Activated CD4-positive, alpha-beta T cell treated with anti-CD3 and anti-CD28 coated beads for 48 hours (primary cell): ENCODE measurements around the gene AMPD2.
"Not testable (repeated sequence)": the region's sequence is repeated elsewhere in the genome, so short reads cannot be mapped to it uniquely, and the experiment has no call there.

ENCODE experiments used
- DNase-seq: peaks from one replicate; pipeline ENCODE4 v3.0.0-alpha.2; 2020

The AMPD2 gene

DNA sequence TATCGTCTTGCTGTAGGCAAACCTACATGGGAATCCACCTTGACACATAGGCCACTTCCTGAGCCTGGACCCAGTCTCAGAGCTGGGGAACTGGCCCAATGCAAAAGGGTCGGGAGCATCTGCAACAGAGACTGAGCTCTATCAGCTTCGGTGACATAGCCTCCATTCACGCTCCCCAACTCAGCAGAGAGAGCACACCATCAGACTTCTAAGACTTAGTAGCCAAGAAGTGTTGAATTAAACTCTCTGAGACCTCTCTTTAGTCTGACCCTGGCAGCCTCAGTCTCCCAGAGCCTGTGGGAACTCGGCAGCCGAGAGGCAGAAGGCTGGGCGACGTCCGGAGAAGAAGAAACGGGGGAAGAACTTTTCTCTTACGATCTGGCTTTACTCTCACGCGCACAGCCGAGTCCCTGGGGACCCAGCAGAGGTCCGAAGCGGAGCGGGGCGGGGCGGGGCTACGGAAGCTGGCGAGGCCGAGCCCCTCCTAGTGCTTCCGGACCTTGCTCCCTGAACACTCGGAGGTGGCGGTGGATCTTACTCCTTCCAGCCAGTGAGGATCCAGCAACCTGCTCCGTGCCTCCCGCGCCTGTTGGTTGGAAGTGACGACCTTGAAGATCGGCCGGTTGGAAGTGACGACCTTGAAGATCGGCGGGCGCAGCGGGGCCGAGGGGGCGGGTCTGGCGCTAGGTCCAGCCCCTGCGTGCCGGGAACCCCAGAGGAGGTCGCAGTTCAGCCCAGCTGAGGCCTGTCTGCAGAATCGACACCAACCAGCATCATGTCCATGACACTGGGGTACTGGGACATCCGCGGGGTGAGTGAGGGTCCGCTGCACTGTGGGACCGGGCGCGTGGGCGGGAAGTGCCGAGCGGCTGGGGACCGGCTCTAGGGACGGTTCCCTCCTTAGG is 36.2 kb downstream of the AMPD2 start, which contains the start of gene GSTM4:
Gene GSTM4 (plus strand): TSS at position 485 of the 905 bp plus-strand sequence. CDS start 291 bp downstream, at position 776.
- DNase-seq: peak; percentile 82

DNA sequence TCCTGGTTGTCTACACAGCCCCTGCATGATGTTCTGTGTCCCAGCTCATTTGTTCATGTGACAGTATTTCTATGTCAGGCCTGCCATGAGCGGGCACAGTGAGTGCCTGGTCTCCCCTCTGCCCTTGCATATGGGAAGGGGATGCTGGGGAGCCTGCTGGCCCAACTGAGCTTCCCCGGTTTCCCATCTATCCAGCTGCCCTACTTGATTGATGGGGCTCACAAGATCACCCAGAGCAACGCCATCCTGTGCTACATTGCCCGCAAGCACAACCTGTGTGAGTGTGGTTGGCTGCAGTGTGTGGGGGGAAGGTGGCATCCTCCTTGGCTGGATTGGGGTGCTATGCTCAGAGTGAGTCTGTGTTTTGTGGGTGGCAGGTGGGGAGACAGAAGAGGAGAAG is 37.8 kb downstream of the AMPD2 start:
- DNase-seq: no peak

DNA sequence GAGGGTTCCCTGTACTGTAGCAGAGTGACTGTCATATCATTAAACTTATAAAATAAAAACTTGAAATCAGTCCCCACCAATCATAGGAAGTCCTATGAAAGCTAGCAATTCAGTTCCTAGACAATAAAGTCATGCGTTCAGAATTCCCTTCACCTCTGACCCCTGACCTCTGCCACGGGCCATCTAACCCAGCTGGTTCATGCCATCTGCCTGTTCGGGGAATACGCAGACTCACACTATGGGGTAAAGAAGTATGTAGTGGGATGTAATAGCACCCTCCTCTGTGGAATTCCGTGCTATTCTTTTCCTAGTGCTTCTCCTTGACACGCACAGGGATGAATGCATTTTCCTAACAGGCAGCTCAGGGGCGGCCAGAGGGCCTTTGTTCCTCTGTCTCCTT is 38.3 kb downstream of the AMPD2 start:
- DNase-seq: no peak

DNA sequence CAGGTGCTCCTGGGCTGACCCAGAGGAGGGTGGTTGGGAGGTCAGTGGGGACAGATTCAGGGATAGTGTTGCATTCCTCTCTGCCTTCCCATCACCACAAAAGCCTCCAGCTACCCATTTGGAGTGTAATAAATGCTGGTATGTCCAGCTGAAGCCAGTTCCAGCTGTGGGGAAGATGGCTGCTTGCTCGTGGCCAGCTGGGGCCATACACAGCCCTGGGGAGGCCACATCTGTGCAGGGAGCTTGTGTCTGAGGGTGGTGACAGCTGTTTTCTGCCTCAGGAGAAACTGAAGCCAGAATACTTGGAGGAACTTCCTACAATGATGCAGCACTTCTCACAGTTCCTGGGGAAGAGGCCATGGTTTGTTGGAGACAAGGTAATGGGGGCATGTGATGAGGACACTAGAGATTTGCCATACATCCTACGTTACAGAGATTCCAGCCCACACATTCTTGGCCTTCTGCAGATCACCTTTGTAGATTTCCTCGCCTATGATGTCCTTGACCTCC is 39.0 kb downstream of the AMPD2 start:
- no peak for DNase-seq

DNA sequence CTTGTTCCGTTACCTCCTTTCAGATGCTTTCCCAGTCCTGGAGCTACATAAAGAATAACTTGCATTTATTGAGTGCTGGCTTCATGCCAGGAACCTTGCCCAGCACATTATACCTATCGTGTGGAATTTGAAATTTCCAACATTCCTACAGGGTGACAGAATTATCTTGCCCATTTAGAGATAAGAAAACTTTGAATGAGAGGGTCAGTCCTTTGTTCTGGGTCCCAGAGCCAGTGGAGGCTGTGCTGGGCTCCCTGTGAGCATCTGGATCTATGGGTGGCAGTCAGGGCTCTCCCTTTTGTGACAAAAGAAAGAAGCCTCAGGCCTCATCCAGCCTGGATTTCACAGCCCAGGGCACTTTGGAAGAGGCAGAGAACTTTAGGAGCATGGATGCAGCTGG is 39.5 kb downstream of the AMPD2 start:
- DNase-seq: no peak

DNA sequence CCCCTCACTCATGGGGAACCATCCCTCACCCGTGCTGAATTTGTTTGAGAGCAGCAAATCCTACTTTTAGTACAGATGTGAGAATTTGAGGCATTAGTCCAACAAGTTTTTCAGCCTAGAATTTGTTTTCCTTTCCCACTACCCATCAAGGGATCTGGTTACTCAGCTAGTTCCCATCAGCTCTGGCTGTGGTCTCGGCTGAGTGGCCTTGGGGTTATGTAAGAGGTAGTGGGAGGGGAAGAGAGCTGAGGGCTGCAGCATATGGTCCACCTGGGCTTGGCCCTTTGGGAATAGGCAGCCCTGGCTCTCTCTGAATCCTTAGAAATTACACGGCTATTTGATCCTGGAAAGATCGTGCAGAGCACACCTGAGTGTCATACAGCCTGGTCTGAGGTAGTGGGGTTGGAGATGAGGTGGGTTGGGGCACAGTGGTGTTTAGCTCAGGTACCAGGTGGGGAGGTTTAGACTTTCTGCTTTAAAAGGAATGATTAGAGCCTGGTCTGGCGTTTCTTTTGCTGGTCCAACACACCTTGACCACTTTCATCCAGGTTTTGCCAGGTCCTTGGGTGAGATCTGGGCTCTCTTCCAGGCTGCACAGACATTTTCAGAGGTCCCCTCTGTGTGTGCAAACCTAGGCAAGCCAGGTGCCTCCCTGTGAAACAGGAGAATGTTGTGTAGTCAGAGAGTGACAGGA is 40.5 kb downstream of the AMPD2 start:
- DNase-seq: no peak

DNA sequence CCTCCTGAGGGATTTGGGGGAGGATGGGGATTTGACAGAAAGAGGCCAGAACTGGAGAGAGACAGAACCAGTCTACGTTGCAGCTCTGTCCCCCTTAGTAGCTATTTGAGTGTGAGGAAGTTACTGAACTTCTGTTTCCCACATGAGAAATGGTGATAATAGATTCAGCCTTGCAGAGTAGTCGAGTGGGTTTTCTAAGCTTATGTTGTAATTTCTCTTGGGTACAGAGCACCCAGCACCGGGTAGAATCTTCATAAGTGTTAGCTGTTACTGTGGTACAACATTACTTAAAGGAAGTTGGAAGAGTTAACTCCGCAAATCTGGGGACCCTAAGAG is 41.0 kb downstream of the AMPD2 start:
- DNase-seq: not testable (repeated sequence)

DNA sequence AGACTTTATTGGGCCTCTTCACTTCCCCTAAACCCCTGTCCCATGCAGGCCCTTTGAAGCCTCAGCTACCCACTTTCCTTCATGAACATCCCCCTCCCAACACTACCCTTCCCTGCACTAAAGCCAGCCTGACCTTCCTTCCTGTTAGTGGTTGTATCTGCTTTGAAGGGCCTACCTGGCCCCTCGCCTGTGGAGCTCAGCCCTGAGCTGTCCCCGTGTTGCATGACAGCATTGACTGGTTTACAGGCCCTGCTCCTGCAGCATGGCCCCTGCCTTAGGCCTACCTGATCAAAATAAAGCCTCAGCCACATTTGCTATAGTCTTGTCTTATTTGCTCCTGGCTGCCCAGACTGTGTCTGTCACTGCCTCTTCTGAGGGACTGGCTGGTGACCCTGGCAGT is 41.8 kb downstream of the AMPD2 start:
- no peak for DNase-seq

DNA sequence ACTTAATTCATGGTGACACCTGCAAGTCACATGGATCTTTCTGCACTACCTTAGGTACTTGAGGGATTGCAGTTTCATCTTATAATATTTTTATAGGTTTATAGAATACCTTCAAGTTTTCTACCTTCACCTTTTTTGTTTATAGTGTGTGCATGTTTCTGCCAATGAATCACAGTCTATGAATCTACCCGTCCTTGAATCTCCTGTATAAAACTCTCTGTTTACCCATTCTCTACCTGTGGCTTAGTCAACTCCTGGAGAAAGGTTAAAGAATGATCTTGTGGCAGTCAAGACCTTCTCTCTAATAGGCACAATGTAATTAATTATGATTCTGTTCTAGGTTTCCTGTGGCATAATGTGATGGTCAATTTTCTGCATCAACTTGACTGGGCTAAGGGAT is 45.0 kb downstream of the AMPD2 start:
- DNase-seq: no peak

DNA sequence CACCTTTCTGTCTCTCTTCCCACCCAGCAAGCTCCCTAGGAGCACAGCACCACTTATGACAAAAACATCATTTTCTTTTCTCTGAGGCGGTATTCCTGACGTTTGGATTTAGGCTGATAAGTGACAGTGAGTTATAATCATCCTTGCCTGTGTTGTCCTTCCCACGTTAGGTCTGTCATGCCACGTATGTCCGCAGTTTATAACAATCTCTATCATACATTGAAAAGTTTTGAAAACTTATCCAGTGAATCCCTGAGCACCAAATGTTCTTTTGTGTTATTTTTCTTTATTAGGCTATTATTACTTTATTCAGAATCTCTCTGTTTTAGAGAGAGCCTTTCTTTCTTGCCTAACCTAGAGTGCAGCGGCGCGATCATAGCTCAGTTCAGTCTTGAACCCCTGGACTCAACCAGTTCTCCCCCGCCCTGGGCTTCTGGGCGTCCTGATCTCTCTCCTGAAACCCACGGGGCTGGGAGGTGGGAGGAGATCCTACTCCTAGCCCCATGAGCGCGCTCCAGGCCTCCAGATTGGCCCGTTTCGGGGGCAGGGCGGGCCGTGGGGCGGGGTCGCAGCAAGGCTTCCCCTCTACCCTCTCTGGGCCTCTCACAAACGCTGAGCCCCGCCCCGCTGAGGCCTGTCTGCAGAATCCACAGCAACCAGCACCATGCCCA is 48.0 kb downstream of the AMPD2 start, which contains the start of gene GSTM2:
Gene GSTM2 (plus strand): TSS at position 606 of the 671 bp plus-strand sequence. CDS start 59 bp downstream, at position 665.
- peak; percentile 91 for DNase-seq

DNA sequence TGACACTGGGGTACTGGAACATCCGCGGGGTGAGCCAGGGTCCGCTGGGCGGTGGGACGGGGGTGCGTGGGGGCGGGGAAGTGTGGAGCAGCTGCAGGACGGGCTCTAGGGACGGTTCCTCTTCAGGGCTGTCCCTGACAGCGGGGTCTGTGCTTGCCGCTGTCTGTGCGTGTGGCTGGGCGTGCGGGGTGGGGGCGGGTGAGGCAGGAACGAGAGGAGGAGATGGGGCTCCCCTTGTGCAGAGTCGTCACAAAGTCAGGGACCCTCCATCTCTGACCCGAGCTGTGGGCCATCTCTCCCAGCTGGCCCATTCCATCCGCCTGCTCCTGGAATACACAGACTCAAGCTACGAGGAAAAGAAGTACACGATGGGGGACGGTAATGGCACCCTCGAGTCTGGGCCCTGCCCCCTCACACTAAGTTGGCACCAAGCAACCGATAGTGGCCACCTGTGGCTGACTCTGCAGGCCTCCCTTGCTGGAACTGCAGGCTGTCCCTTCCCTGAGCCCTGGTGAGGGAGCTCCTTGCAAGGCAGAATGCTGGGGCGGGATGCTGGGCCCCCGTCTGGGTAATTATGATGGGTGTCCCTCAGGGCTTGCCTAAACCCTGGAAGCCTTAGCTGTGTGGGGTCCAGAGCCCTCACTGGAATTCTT is 48.6 kb downstream of the AMPD2 start:
- DNase-seq: no peak

DNA sequence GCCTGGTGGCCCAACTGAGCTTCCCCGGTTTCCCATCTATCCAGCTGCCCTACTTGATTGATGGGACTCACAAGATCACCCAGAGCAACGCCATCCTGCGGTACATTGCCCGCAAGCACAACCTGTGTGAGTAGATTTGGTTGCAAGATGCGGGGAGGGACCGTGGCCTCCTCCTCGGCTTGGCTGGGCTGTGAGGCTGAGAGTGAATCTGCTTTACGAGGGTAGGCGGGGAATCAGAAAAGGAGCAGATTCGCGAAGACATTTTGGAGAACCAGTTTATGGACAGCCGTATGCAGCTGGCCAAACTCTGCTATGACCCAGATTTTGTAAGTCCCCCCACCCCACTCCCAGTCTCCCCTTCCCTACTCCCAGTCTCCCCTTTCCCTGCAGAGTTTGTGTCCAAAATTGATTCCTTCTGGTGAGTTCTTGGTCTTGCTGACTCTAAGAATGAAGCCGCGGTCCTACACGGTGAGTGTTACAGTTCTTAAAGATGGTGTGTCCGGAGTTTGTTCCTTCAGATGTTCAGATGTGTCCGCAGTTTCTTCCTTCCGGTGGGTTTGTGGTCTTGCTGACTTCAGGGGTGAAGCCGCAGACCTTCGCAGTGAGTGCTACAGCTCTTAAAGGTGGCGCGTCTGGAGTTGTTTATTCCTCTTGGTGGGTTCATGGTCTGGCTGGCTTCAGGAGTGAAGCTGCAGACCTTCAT is 49.8 kb downstream of the AMPD2 start:
- no peak for DNase-seq

DNA sequence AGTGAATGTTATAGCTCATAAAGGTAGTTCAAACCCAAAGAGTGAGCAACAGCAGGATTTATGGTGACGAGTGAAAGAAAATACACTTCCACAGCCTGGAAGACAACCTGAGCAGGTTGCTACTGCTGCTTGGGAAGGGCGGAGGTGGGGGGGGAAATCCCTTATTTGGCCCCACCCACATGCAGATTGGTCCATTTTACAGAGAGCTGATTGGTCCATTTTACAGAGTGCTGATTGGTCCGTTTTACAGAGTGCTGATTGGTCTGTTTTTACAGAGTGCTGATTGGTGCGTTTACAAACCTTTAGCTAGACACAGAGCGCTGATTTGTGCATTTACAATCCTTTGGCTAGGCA is 50.3 kb downstream of the AMPD2 start:
- not testable (repeated sequence) for DNase-seq

DNA sequence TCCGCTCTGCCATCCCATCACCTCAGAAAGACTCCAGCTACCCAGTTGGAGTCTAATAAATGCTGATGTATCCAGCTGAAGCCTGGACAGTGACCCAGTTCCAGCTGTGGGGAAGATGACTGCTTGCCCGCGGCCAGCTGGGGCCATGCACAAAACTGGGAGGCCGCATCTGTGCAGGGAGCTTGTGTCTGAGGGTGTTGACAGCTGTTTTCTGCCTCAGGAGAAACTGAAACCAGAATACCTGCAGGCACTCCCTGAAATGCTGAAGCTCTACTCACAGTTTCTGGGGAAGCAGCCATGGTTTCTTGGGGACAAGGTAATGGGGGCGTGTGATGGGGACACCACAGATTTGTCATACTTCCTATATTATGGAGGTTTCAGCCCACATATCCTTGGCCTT is 51.4 kb downstream of the AMPD2 start:
- no peak for DNase-seq

DNA sequence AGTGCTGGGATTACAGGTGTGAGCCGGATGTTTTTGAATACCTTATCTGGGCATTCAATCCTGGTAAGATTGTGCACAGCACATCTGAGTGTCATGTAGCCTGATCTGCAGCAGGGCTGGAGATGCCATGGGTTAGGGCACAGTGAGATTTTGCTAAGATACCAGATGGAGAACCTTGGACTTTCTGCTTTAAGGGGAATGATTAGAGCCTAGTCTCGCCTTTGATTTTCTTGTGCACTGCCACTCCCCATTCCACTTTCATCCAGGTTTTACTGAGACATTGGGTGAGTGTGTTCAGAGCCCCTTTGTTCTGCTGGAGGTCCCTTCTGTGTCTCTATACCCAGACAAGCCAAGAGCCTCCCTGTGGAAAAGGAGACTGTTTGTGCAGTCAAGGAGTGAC is 54.2 kb downstream of the AMPD2 start:
- not testable (repeated sequence) for DNase-seq

DNA sequence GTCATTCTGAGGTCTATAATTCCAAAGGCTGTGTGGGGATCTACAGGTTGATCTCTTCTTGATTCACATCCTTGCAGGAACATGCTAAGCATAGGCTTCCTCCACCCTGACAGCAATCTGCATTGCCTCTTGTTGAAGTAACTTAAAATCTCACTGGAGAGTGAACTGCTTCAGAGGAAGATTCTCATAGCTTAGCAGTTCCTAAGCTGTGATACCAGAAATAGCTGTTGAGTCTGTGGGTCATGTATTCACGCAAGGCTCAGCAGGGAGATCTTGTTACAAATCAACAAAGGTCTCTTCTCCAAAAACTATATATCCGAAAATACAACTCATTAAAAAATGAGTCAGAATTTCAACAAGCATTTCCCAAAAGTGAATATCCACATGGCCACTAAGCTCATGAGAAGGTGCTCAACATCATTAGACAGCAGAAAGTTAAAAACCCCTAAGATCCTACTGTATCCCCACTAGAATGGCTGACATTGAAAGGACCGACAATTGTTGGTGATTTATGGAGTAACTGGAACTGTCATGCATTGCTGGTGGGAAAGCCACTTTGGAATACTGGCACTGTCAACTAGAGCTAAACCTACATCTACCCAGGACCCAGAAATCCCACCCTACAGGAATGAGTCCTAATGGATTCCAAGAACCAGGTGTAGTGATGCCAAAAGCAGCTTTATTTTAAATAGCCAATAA is 57.2 kb downstream of the AMPD2 start:
- not testable (repeated sequence) for DNase-seq

DNA sequence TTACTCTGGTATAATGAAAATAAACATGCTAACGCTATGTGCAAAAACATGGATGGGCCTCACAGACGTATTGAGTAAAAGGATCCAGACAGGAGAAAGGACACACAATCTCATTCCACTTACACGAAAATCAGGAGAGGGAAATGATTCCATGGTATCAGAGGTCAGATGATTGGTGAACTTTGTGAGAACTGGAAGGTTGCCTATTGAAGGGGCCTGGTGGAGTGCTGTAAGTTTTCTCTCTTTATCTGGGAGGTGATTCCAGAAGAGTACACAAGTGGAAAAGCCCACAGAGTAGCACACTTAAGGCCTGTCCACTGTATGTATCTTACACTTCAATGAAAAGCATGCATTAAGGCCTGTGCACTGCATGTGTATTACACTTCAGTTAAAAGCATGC is 57.8 kb downstream of the AMPD2 start:
- no peak for DNase-seq

DNA sequence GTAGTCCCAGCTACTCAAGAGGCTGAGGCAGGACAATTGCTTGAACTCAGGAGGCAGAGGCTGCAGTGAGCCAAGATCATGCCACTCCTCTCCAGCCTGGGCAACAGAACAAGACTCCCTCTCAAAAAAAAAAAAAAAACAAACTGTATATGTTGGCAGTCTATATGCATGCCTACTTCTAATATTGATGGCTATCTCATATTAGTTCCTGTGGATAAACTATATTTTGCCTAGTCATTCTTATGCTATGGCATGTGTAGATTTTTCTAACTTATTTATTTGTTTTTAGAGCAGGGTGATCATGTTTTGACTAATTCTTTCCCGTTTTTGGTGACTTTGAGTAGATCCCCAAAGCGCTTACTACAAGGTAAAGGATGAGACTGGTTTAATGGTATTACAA is 59.0 kb downstream of the AMPD2 start:
- not testable (repeated sequence) for DNase-seq
